Spleen (tissue), 7 donors: ENCODE measurements around the gene EFR3B.

Source experiments
- CTCF ChIP-seq, 11 experiments: fragments of 200-600 bp in 7 of 11; fragments of 450-650 bp in 4 of 11; sonication (generic) in 4 of 11; IDR thresholded peaks in 8 of 11; conservative IDR thresholded peaks in 3 of 11; 1 replicate in 7 of 11; 2 replicates in 4 of 11; pipeline versions ENCODE4 v1.4.0 to v1.8.0; 2016 to 2021; ENCODE audit warnings: antibody characterized with exemption in 11 of 11, inconsistent platforms in 4 of 11, mild to moderate bottlenecking in 1 of 11
- POLR2A ChIP-seq, 3 donors: fragments of 450-650 bp; IDR thresholded peaks; one replicate each; pipeline ENCODE4 v1.5.1; 2017; ENCODE audit warnings: antibody characterized with exemption in 3 of 3, mild to moderate bottlenecking in 1 of 3
- POLR2AphosphoS5 ChIP-seq, 3 donors: sonication (generic); formaldehyde crosslinking; IDR thresholded peaks; one replicate each; pipeline ENCODE4 v1.5.1; 2017; ENCODE audit warnings: antibody characterized with exemption in 3 of 3
- donor health status: DM: no; HTN: no; CAD: no; lungs with moderate emphysema.
- donor health status: DM: no; HTN: no; CAD: no.
- donor health status: DM: no; HTN: no; CAD: no.

GRCh38 chr2:25103287-25103871, 61.5 kb downstream of the EFR3B start:
- no peak for TF ChIP-seq CTCF (IDR thresholded peaks at IDR 0.05 in 8 of 11, conservative IDR thresholded peaks at IDR 0.05 in 3 of 11)
- TF ChIP-seq POLR2A (IDR thresholded peaks at IDR 0.05), result no peak
- TF ChIP-seq POLR2AphosphoS5 (IDR thresholded peaks at IDR 0.05), result no peak
